HG02938 (cell line): Measurements from ENCODE around the gene CROCC2.
"Not testable (repeated sequence)": the region's sequence is repeated elsewhere in the genome, so short reads cannot be mapped to it uniquely, and the experiment has no call there.

Source experiments
- ATAC-seq: cut with Tn5 transposase; IDR thresholded peaks from one replicate; pipeline ENCODE4 v1.9.1; 2021; ENCODE audit warnings: mild to moderate bottlenecking, moderate library complexity; ENCODE audit not compliant: unreplicated experiment

The CROCC2 gene

DNA sequence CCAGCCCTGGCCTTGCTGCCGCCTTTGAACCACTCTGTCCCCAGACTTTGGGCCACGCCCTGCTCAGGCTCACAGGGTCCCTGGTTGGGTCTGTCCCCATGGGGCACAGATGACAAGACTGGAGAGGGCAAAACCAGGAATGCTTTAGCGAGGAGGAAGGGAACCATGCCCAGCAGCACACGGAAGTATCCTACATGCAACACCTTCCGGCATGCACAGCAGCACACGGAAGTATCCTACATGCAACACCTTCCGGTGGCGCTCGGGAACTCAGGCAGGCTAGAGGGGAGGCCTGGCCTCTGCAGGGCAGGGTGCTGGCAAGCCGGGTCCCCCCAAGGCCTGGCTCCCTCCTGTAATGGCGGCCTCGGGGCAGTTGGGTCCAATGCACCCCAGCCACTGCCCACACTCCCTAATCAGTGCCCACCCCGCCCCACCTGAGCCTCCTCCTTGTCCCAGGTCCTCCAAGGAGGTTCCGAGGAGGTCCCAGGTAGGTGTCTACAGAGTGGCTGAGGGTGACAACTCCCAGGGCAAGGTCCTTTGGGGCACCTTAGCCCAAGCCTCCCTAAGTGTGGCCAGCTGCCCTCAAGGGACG, 58.7 kb downstream of the CROCC2 start:
- ATAC-seq, result no peak

DNA sequence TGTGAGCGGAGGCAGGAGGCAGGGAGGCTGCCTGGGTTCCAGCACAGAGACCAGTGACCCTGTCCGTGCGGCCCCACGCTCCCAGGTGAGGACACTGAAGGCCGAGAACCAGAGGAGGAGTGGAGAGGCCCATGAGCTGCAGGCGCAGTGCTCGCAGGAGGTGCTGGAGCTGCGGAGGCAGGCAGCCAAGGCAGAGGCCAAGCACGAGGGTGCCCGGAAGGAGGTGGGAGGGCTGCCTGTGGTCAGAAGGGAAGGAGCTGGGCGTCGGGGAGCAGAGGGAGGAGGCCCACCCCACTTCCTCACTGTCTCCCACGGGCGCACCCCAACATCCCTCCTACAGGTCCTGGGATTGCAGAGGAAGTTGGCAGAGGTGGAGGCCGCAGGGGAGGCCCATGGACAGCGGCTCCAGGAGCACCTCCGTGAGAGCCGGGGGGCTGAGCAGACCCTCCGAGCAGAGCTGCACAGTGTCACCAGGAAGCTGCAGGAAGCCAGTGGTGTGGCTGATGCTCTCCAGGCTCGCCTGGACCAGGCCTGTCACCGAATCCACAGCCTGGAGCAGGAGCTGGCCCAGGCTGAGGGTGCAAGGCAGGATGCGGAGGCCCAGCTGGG, 59.3 kb downstream of the CROCC2 start:
- no peak for ATAC-seq

DNA sequence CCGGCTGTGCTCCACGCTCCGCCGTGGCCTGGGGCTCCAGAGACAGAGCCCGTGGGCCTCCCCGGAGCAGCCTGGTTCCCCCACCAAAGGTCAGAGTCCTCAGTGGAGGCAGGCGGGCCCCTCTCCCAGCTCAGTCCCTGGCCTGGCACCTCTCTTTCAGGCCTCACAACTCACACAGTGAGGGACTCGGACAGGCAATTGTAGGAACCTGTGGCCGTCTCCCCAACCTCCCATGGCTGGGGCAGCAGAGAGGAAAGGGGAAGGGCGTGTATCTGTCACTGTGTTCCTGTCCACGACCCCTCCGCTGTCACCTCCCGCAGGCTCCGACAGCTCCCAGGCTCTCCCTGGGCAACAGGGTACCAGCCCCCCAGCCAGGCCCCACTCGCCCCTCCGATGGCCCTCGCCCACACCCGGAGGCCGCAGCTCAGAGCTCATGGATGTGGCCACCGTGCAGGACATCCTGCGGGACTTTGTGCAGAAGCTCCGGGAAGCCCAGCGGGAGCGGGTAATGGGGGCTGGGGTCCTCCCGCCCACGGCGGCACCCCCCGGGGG, 59.8 kb downstream of the CROCC2 start:
- ATAC-seq, result no peak

DNA sequence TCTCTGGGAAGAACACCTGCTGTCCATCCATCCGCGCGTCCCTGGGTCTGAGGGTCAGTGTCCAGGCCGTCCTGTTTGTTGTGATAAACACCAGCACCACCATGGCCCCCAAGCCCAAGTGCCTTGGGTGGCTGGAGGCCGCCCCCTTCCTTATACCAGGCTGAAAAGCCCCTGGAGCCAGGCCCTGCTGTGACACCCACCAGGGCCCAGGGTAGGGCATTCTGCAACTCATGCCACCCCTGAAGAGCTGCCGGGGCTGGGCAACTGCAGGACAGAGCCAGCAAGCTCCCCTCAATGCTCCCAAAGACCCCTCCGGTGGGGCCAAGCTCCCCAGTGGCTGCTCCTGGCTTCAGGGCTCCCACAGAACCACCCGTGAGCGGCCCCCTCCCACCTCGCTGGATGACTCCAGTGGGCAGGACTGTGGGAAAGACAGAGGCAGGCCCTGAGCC, 60.3 kb downstream of the CROCC2 start:
- ATAC-seq, result no peak

DNA sequence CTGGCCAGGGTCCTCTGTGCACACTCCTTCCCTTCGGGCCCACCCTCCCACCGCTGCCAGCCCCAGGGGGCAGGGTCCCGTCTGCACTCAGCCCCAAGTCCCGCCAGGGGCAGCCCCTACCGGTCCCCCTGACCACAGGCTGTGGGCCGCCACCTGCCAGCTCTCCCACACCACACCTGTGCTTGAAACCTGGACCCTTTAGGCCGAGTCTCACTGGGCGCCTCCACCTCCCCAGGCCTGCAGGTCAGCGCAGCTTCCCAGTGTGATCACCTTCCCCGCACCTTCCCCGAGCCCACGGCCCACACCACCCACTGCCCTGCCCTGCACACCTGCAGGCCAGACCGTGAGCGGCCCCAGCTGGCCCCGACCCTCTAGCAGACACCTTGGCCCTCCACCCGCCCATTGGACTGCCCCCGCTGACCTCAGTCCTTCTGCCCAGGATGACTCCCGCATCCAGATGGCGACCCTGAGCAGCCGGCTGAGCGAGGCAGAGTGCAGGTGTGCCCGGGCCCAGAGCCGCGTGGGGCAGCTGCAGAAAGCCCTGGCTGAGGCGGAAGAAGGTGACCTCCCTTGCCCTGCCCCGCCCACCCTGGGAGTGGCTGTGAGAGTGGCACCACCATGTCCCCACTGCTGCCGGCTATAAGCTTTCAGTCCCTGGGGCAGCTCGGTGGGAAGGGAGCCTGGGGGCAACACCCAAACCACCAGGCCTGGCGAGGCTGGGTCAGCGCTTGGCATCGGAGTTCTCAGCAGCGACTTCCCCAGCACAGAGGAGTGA, 61.0 kb downstream of the CROCC2 start:
- no peak for ATAC-seq

DNA sequence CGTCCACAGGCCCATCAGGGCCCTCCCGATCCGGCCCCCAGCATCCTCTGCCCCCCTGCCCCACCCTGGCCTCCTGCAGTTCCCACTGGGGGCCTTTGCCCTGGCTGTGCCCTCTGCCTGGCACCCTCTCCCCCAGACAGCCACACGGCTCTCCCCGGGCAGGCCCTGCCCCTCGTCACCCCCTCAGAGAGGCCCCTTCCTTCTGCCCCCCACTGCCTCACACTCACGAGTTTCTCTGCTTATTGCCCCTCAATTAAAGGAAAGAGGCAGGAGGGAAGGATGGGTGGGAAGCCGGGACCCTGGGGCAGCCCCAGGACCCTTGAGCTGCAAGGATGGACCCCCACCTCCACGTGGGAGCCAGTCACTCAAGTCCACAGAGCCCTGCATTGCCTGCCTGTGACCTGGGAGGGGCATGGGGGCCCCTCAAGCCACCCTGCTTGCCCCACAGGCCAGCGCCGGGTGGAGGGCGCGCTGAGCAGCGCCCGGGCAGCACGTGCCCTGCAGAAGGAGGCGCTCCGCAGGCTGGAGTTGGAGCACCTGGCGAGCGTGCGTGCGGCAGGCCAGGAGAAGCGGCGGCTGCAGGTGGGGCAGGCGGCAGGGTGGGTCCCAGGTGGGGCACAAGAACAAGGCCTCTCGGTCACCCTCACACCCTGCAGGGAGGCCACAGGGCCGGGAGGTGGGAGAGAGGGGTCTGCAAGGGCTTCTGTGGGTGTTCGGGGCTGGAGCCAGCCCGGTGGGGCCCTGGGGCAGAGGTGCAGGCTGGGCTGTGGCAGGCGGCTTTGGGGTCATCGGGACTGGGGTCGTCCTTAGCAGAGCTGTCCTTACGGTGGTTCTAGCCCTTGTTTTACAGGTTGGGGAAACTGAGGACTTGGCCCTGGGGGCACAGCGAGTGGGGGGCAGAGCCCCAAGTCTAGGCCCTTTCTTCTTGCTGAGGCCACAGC, 61.8 kb downstream of the CROCC2 start:
- no peak for ATAC-seq

DNA sequence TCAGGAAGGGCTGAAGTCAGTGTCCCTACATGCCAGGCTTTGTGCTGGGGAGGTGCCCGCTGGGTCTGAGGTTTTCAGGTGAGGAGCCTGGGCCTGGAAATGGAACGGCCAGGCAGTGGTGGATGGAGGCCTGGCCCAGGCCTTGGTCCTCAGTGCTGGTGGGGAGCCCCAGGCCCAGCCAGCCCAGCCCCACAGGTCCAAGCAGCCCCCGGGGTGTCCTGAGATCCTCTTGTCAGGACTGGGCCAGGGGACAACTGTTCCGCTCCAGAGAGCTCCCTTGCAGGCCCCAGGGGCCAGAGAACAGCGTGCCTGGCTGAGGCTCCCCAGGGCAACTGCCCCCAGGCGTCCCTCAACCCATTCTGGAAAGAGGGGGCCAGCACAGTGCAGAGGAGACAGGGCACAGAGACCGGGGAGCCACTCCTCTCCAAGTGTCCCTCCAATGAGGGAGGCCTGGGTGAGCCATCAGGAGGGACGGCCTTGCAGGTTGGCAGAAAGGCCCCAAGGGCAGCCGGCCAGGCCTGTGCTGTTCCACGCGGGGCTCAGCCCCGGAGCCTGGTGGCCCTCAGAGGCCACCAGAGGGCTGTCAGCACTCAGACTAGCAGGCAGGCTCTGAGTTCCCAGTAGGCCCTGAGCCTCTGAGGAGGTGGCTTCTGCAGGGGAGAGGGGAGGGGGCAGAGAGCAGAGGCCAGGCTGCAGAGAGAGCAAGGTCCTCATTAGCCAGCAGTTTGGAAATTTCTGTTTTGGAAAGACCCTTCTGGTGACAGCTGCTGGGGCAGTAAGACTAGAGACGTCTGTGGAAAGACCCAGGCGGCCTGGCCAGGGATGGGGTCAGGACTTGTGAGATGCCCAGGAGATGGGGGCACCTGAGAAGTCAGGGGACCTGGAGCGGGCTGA, 62.8 kb downstream of the CROCC2 start:
- no peak for ATAC-seq

DNA sequence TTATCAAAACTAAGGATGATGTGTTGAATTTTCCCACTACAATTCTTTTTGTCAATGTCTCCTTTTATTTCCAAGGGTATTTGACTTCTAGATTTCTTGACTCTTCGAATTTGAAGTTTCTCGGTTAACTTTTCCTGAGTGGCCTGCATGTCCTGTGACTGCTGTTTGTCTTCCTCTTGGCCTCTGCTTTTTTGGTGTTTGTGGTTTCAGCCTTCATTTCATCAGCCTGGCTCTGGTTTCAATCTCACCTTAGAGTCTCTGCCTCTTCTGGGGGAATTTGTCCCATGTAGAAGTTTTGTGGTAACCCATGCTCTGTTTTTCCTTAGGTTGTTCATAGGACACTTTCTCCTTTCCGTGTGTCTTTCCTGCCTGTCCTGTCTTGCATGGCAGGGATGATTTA, 64.0 kb downstream of the CROCC2 start:
- ATAC-seq, result no peak

DNA sequence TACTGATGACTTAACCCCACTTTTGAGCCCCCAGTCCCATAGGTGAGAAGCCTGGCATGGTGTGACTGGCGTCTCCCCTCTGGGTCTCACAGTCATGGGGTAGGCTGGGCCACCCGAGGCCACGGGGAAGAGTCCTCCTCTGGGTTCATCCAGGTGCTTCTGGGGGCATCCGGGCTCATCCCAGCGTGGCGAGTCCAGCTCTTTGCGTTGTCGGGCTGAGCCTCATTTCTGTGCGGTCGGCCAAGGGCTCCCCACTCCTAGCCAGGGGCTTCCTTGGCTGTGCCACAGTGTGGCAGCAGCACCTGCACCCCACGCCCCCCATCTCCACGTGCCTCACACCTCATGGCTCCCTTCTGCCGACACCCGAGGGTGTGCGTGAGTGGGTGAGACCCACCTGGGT, 64.7 kb downstream of the CROCC2 start:
- ATAC-seq, result no peak

DNA sequence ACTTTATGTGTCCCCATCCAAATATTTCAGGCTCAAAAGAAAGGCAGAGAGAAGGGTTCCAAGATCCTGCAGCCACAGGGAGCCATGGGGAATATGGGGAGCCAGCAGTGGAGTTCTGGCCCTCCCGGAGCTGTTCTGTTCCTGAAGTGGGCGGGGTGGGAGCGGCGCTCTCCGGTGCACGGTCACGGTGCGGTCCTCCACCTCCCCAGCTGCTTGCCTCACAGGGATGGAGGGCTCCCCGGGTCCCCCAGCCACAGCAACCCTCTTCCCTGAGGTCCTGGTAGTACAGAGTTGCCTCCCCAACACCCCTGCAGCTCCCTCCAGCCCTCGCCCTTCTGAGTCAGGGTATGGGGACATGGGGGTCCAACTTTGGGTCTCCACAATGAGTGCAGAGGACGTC, 66.1 kb downstream of the CROCC2 start:
- ATAC-seq, result no peak

DNA sequence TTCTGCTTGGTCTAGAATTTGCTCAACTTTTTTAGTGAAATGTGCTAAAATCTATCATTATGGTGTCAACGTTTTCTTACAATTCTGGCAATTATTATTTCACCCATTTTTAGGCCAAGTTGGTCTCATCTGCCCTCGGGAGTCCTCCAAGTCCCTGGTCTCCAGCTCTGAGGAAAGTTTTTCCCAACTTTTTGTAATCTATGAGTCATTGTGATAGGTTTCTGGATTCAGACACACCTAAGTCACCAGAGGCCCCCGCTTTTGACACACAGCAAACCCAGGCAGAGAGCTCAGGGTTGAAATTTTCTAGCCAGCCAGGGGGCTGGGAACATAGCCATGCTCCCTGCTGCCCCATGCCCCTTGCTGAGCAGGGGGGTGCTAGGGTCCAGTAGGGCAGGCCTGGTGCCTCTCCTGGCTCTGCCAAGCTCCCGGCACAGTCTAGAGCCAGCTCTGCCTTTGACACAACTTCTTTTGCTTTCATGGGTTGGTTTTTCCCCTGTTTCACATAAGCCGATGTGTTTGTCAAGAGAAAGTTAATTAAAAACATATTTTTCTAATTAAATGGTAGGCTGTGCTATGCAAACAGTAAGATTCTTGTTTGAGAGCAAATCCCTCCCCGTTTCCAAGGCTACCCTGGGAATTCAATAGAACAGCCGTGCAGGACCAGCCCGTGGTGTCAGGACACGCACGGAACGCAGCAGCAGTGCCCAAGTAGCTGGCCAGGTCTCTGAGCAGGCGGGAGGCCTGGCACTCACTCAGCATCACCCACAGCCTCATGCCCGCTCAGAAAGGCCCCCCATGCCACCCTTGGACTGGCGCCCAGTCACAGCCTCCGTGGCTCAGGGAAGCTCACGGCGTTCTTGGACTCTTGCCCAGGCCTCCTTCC, 66.7 kb downstream of the CROCC2 start:
- ATAC-seq, result no peak

DNA sequence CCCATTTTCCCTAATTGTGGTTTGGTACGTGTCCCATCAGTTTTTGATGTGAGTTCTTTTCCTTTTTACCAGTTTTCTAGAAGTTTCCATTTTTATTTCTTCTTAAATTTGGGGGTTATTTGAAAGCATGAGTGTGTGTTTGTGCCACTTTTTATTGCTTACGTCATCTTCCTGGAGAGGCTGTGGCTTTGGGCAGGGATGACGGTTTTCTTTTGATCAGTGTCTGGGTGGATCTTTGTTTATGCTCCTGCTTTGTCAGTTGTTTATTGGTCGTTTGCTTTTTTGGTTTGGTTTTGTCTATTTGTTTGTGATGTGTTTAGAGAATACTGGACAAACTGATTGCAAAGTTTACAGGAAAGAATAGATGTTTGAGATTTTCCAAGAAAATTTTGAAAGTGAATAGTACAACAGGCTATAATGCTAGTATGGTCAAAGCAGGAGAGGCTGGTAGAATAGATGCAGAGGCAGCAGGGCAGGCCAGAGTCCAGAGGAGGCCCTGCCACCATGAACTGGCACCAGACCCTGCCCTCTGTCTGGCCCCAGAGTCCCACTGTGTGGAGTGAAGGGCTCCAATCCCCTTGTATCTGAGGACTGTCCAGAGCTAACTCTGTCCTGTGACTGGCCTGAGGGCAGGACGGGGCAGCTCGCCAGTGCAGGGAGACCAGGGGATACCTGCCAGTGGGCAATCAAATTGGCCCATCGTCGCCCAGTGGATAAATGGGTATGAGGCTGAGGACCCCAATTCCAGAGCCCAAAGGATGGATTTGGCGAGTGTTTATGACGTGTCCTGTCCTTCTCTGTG, 68.8 kb downstream of the CROCC2 start:
- no peak for ATAC-seq

DNA sequence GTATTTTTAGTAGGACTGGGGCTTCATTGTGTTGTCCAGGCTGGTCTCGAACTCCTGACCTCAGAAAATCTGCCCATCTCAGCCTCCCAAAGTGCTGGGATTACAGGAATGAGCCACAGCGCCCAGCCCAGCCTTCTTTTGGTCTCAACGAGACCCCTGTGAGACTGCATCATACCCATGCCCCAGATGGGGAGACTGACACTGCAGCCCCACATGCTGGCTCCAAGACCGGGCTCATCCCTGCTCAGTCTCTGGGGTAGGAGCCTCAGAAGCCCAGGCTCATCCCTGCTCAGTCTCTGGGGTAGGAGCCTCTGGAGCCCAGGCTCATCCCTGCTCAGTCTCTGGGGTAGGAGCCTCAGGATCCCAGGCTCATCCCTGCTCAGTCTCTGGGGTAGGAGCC, 69.8 kb downstream of the CROCC2 start:
- not testable (repeated sequence) for ATAC-seq

DNA sequence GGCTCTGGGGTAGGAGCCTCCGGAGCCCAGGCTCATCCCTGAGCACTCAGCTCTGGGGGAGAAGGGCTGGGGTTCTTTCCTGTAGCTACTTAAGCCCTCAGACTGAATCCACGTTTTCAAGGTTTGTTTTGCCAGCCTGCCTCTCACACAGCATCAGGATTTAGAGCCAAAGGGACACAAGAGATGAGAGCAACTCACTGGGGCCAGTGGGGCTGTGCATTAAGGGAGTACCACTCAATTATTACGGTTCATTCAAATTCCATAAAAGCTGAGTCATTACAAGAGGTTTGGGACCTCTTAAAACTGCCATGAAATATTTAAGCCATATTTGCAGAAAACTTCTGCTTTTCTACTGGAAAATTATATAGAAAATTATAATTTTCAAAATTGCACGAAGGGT, 75.1 kb downstream of the CROCC2 start:
- no peak for ATAC-seq

DNA sequence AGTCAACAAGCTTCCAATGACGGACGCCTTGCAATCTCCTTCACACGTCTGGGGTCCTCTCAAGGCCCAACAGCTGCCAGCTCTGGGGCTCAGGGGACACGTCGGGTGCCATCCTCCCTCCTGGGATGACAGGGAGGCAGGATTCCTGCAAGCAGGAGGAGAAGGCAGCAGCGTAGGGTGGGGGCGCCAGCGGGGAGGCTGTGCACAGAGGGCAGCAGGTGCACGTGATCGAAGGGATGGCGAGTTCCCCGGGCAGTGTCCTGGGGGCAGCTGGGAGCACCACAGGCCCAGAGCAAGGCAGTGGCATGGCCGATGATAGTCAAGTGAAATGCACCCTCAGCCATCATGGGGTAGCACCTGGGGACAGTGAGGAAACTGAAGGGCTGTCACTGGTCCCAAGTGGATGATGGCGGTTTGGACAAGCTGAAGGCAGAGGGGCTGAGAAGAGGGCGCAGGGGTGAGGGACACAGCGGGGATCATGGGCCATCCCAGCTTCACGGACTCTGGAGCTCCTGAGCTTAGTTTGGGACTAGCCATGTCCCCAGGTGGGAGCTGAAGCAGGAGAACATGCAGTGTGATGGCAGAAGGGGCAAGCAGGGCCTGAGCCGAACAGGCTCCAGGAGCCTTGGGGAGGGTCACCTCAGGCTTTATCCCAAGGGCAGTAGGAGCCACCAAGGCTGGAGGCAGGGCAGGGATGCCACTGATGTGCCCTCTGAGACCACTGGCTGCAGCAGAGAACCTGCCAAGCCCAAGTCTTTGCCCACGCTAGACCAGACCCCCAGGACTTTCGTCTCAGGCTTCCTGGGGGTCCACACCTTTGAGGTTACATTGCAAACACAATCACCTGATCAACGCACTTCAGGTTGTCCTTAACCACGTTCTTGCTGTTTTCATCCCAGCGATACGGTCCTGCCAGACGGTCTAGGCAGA, 76.0 kb downstream of the CROCC2 start:
- ATAC-seq, result no peak

DNA sequence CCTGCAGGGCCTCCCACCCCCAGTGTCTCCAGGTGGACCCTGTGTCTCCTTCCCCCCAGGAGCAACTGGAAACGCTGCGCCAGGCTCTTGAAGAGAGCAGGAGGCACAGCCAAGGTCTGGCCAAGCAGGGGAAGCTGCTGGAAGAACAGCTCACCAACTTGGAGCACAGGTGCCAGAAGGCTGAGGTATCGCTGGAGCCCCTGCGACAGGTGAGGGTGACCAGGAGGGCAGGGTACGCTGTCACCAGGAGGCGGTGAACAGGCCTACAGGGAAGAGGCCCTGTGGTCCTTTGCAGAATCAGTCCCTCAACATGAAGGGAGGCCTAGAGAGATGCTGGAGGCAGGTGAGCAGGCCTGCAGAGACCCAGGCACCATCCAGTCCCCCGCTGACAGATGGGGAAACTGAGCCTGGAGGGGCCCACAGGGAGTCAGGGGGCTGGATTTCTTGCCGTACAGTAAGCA, 76.7 kb downstream of the CROCC2 start:
- ATAC-seq, result no peak
